NCI-H128 (cell line): ENCODE data around the gene GPC3.

Source experiments
- DNase-seq: peaks from one replicate; lab custom pipeline; 2025; ENCODE audit not compliant: unreplicated experiment; lab: John Stamatoyannopoulos, UW

Gene GPC3

DNA sequence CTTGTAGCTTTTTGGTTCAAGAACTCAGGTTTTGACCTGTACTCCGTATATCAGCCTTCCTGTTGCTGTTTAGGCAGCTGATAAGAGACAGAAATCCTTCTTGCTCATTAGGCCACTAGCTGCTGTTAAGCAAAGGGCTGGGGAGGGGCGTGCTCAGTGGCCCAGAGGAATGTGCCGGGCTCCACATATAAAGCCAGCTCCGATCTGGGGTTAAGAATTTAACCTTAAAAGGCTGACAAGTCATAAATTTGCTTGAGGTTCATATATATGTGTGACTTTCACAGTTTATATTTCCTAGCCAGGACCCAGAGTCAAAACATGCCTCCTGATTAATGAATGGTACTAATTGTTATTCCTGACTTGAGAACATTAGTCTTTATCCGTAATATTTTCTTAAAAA is 15.3 kb downstream of the GPC3 start:
- no peak for DNase-seq

DNA sequence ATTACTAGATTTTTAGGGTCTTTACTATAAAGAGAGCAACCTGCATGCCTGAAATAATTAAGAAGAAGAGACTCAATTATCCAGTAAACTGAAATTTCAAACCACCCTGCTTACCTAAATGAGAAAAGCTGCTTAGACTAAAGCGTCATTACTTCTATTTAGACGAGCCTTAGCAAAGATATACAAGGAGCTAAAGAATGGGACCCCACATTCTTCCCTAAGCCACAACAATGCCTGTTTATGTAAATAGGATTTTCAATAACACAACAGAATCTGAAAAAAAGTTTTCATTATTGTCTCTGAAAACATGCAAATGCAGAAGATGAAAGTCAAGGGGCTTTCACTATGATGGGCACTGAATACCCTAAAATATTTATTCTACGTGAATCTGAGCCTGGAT is 16.2 kb downstream of the GPC3 start:
- DNase-seq = no peak

DNA sequence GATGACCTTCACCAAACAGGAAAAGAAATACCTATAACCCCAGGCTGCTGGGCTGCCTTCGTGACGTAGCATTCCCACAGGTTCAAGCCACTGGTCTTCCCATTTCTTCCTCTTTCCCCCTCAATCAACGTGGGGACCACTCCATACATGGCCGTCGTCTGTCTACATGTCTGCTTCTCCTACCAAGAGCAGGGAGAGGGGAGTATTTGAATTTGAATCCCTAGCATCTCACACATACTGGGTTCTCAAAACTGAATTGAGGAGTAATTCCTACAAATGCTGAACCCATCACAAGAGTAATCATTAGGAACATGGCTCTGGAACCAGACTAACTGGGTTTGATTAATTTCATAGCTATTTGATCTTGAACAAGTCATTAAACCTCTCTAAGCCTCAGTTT is 17.3 kb downstream of the GPC3 start:
- DNase-seq = no peak

GRCh38 chrX:133966199-133966598 is 19.2 kb downstream of the GPC3 start:
- DNase-seq = no peak

DNA sequence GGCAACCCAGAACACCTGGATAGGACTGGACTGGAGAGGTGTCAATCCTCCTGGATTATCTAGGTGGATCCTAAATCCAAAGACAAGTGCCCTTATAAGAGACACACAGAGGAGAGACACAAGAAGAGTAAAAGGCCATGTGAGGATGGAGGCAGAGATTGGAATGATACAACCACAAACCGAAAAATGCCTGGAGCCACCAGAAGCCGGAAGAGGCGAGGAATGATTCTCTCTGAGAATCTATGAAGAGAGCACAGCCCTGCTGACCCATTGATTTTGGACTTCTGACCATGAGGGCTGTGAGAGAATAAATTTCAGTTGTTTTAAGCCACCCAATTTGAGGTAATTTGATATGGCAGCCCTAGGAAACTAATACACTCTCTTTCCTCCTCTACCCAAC is 20.1 kb downstream of the GPC3 start:
- no peak for DNase-seq

DNA sequence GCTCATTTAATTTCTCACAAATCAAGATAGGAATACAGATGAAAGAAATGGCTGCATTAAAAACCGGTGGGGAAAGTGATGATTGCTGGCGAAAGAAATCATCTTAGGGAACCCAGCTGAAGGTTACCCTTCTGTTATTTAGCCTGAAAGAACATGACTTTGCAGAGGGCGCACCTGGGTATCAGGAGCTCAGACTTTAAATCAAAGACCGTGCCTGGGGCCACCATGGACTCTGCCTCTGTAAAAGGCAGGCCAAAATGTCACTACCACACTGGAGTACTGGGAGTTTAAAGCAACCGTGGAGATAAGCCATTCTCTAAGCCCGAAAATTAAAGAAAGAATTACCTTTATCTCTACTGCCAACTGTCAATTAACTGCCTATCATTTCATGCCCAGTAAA is 24.3 kb downstream of the GPC3 start:
- DNase-seq = no peak

DNA sequence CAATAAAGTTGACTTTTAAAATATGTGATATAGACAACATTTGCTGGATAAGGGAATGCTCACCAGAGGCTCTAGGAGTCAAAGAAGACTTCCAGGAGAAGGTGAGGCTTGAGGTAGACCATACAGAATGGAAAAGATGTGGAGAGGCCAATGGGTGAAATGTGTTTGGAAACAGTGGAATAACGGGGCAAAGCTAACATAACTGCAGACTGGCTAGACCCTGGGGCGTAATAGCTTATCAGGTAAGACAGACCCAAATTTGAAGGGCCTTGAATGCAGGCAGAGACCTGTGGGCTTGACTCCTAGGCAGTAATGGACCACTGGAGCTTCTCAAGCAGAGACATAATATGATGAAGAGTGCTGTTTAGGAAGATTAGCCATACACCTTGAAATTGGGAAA is 25.4 kb downstream of the GPC3 start:
- DNase-seq = no peak

DNA sequence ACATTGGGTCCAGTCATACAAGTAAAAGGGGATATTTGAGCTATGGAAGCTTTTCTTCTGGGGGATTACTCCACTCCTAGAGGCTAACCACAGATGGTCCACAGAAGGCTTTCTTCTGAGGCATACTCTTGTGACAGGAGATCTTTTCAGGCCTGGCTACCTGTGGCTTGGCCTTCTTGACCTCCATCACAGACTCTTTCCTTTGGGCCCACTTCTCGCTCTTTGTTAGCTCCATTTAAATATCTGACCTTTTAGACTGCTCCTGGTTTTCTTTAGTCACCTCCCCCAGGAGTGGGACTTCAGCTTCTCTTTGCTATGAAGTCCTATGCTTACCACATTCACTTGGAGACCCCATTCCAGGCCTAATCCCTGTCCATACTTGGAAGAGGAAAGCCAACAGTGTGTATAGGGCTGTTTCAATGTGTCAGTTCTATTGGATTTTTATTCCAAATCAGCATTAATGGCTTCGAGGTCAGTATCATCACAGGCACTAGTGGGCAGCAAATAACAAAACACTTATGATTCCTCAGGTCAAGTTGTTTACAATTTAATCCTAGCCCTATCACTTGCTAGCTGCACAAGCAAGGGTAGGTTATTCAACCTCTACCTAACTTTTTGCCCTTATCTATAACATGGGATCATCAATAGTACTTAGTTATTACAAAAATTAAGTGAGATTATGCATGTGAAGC is 26.3 kb downstream of the GPC3 start:
- no peak for DNase-seq

DNA sequence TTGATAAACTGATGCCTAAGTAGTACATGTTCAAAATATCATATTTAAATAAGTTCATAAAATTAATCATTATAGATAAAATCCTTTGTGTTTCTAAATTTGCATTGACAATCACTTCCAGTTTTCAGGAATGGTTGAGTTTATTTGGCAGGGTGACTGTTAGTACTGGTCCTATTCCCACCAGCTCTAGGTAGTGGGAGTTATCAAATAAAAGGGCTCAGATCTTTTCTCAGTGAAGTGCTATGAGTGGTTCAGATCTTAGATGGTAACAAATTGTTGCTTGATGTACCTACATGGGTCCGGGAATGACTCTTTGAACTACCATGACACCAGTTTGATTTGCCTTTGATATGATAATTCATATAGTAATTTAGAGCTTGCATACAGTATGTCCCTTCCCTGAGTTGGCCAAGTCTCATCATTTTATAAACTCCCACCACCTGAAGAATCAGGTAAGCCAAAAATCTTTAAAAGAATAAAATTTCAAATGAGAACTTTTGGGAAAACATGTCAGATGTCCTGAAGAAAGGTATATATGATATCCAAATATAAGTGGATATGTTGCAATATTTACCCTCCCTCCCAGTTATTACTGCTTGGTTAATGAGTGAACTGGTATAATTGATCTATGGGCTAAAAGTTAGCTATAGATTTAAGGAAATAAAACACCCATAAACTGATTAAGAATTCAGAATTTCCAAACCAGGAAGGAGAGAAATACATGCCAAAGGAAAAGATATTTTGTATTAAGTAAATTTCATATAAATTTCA is 28.6 kb downstream of the GPC3 start:
- no peak for DNase-seq

DNA sequence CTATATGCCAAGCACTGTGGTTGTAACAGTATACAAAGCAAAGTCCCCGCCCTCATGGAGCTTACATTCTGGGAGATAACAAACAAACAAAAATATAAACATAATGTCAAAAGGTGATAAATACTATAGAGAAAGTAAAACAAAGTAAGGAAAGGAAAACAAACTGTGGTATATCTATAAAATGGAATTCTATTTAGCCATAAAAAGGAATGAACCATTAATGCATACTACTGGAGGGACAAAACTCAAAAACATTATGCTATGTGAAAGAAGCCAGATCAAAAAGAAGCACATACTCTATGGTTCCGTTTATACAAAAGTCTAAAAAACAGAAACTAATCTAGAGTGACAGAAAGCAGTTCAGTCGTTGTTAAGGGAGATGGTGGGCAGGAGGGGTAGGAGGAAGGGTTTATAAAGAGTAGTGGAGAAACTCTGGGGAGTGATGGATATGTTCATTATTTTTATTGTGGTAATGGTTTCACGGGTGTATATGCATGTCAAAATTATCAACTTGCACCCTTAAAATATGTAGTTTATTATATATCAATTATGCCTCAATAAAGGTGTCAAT is 31.5 kb downstream of the GPC3 start:
- no peak for DNase-seq

DNA sequence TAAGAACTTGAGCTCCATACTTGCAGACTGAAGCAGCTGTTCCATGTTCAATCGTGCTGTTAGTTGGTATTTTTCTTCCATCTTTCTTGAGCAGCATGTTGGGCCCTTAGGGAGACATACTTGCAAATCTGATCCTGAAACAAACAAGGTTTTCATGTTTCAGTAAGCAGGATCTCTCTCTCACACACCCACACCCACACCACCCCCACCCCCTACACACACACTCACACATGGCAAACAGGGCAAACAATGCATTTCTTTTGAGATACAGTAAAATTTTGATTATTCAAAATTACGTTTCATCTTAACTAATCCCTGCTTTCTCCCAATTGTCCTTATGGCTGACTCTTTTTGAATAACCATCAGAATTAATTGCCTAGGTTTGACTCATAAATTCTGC is 32.3 kb downstream of the GPC3 start:
- no peak for DNase-seq

DNA sequence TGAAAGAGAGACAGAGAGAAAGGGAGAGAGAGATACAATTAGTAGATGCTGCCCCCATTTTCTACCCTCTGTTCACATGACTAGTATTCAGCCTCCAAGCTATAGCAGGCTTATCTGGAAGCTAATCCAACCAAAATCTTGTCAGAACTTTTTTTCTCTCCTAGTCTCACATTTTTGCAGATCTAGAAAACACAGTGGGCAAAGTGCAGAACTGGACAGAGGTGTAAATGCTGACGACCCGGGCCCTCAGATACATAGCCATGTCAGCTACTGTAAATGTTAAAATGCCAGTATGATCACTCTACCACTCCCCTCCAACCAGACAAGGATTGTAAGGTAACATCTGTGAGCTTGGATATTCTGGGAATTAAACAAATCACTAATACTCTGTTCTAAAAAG is 34.3 kb downstream of the GPC3 start:
- no peak for DNase-seq

- DNase-seq = no peak
Observed at GRCh38 chrX:133950214-133950613, 35.2 kb downstream of the GPC3 start.

- DNase-seq = no peak
Observed at GRCh38 chrX:133948895-133949294, 36.5 kb downstream of the GPC3 start.

DNA sequence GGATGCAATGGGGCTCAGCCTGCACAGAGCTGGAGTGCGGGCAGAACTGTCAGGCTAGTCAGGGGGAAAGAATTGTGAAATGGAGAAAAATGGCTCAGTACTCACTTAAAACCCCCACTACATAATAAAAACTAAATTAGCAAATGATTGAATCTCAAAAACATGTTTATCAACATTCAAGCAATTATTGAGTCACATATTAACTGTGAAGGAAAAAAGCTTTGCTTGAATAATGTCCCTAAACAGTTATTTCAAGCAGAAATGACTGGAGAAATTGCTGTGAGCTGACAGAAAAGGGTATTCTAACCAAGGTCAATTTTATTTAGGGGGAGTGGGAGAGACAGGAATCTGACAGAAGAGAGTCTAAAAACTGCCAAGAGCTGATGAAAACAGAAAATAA is 37.4 kb downstream of the GPC3 start:
- no peak for DNase-seq

GRCh38 chrX:133947022-133947421 is 38.4 kb downstream of the GPC3 start:
- DNase-seq = no peak

GRCh38 chrX:133943507-133943906 is 41.9 kb downstream of the GPC3 start:
- no peak for DNase-seq

GRCh38 chrX:133939655-133940302 is 45.6 kb downstream of the GPC3 start:
- DNase-seq = no peak

- DNase-seq = no peak
Observed at GRCh38 chrX:133938530-133938929, 46.9 kb downstream of the GPC3 start.

DNA sequence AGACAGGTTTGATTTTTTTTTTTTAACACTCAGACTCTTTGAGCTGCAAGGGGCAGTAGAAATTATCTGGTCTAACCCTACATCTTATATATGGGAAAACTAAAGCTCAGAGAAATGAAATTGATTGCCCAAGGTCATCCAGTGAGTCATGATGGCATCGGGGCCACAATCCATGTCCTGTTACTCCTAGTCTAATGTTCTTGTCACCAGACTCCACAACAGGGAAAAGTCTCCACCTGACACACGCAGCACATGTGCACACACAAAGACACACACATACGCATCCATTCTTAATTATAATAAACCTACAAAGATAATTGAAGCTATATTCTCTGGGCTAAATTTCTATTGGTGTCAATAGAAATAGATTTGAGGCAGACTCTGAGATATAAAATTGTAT is 48.4 kb downstream of the GPC3 start:
- DNase-seq = no peak

- no peak for DNase-seq
Observed at GRCh38 chrX:133935076-133935475, 50.3 kb downstream of the GPC3 start.

- DNase-seq = no peak
Observed at GRCh38 chrX:133933316-133933715, 52.1 kb downstream of the GPC3 start.
